Measurements from ENCODE around the gene PFKP.

Gene PFKP

DNA sequence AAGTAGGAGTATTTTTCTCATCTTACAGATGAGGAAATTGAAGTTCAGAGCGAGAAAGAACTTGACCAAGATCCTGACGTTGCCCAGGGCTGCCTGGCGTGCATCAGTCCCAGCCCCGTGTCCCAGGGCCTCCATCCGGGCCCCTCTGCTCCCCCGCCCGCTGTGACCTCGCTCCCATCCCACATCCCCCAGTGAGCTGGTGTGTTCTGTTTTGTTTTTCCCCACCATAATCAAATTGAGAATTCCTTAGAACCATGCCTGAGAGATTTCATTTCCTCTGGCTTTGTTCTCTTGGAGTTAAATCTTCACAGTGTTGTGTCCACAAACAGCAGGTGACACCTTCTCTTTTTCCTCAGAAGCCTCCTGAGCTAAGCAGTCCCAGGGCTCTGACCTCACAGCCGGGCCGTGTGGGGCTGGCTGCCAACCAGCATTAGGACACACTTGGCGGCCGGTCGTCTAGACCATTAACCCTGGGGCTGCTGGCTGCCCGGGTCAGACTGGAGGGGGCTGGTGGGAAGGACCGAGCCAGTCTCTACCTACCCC, 44.3 kb downstream of the PFKP start:
- DNase-seq (ENCODE audit: extremely low read depth in 1 of 2, low read depth in 1 of 2), result no peak

DNA sequence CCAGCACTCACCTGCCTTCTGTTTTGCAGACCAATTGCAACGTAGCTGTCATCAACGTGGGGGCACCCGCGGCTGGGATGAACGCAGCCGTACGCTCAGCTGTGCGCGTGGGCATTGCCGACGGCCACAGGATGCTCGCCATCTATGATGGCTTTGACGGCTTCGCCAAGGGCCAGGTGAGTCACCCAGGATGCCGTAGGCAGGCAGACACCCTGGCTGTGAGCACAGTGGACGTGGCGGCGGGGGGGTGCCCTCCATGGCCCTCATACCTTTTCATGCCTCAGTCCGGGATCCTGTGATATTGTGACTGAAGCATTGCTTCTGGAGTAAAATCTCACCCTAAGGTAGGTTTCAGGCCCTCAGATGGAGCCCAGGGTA, 46.0 kb downstream of the PFKP start:
- no peak for DNase-seq (ENCODE audit: extremely low read depth in 1 of 2, low read depth in 1 of 2)

GRCh38 chr10:3115685-3116084, 48.3 kb downstream of the PFKP start:
- DNase-seq (ENCODE audit: extremely low read depth in 1 of 2, low read depth in 1 of 2), result no peak

DNA sequence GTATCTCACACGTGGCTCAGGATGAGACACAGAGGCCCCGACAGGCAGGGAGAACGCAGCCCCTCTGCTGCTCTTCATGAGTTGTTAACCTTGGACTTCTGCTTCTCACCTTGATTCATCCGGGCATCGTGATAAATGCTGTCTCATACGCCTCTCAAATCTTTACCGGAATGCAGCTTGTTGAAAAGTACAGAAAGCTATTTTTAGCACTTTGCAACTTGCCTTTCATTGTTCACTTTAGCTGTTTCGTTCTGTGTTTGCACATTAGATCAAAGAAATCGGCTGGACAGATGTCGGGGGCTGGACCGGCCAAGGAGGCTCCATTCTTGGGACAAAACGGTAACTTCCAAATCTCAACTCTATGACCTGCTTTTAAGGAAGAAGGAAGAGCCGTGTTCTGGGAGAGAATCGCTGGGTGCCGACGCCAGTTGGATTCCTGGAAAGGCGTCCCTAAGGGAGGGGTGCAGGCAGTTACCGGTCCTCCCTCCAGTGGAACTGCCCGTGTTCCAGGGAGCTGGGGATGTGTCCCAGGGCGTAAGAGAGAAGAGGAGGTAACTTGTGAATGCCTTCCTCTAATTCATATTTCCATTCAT, 49.3 kb downstream of the PFKP start:
- DNase-seq (ENCODE audit: extremely low read depth in 1 of 2, low read depth in 1 of 2), result no peak

DNA sequence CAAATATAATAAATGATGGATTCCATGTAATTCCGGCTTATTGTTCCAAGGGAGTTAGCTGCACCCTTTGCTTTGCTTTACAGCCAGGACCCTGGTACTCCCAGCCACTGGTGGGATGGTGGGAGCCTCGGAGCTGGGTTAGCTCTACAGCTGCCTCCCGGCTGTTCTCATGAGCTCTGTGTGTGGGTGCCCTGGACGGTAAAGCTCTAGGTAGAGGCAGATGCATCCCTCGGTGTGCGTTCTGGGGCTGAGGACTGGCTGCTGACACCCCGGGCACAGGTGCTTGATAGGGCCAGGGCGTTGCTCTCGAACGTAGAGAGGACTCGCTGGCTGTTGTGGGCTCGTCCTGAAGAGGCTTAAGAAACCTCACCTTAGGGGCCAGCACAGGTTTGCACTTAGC, 50.1 kb downstream of the PFKP start:
- DNase-seq (ENCODE audit: extremely low read depth in 1 of 2, low read depth in 1 of 2), result no peak

DNA sequence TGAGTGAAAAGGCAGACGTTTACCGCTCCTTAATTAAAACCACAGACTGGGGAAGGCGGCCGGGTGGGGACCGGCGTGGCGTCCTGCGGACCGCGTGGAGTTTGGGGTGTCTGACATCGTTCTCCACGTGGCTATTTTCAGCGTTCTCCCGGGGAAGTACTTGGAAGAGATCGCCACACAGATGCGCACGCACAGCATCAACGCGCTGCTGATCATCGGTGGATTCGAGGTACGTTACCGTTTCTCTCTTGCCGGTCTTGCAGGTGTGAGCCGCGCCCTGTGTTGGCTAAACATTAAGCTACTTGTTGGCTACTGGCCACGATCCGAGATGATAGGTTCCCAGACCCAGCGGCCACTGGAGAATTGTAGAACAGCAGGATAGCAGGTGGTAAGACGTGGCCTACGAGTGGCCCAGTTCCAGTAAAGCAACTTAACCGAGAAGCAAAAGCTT, 51.3 kb downstream of the PFKP start:
- DNase-seq (ENCODE audit: extremely low read depth in 1 of 2, low read depth in 1 of 2), result no peak

GRCh38 chr10:3119796-3120459, 52.6 kb downstream of the PFKP start:
- no peak for DNase-seq (ENCODE audit: extremely low read depth in 1 of 2, low read depth in 1 of 2)

DNA sequence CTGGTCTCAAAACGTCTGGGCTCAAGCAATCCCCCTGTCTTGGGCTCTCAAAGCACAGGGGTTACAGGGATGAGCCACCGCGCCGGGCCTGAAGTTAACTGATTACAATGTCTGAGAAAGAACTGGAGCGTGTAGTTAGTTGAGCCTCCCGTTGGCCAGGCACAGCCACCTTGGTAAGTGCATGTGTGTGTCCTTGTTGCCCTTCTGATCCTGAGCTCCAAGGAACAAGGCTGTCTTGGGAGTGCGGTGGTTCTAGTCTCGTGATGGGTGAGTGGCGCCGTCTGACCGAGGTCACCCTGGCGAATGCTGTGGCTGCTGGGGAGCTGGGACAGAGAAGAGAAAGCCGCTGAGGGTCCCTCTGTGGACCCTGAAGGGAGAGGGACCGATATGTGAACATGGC, 54.7 kb downstream of the PFKP start:
- DNase-seq (ENCODE audit: extremely low read depth in 1 of 2, low read depth in 1 of 2), result no peak

GRCh38 chr10:3122486-3123205, 55.3 kb downstream of the PFKP start:
- DNase-seq (ENCODE audit: extremely low read depth in 1 of 2, low read depth in 1 of 2), result no peak

- no peak for DNase-seq (ENCODE audit: extremely low read depth in 1 of 2, low read depth in 1 of 2)
These were observed 56.4 kb downstream of the PFKP start for GRCh38 chr10:3123571-3124411.

GRCh38 chr10:3124412-3125175, 57.2 kb downstream of the PFKP start:
- DNase-seq (ENCODE audit: extremely low read depth in 1 of 2, low read depth in 1 of 2), result no peak

GRCh38 chr10:3125527-3126170, 58.3 kb downstream of the PFKP start:
- DNase-seq (ENCODE audit: extremely low read depth in 1 of 2, low read depth in 1 of 2), result no peak

GRCh38 chr10:3126249-3126648, 58.9 kb downstream of the PFKP start:
- no peak for DNase-seq (ENCODE audit: extremely low read depth in 1 of 2, low read depth in 1 of 2)

- no peak for DNase-seq (ENCODE audit: extremely low read depth in 1 of 2, low read depth in 1 of 2)
These were observed 59.5 kb downstream of the PFKP start for GRCh38 chr10:3126741-3127346.

- no peak for DNase-seq (ENCODE audit: extremely low read depth in 1 of 2, low read depth in 1 of 2)
These were observed 60.6 kb downstream of the PFKP start for GRCh38 chr10:3127921-3128320.

GRCh38 chr10:3128379-3129130, 61.2 kb downstream of the PFKP start:
- no peak for DNase-seq (ENCODE audit: extremely low read depth in 1 of 2, low read depth in 1 of 2)

- no peak for DNase-seq (ENCODE audit: extremely low read depth in 1 of 2, low read depth in 1 of 2)
These were observed 62.4 kb downstream of the PFKP start for GRCh38 chr10:3129581-3130340.

- DNase-seq (ENCODE audit: extremely low read depth in 1 of 2, low read depth in 1 of 2), result no peak
These were observed 63.8 kb downstream of the PFKP start for GRCh38 chr10:3131098-3131497.
